Fibroblast of skin of left quadriceps (primary cell): ENCODE data around the gene CCDC159.
"Not testable (repeated sequence)": the region's sequence is repeated elsewhere in the genome, so short reads cannot be mapped to it uniquely, and the experiment has no call there.

Experiments used
- DNase-seq, 2 experiments: peaks; one replicate each; pipeline ENCODE4 v3.0.0-alpha.2; 2013; ENCODE audit warnings: low read depth in 2 of 2

The CCDC159 gene

GRCh38 chr19:11365557-11366117 lies 19.3 kb downstream of the CCDC159 start:
- DNase-seq: no peak

GRCh38 chr19:11367528-11367927 lies 21.2 kb downstream of the CCDC159 start:
- no peak for DNase-seq

- no peak for DNase-seq
Measured at GRCh38 chr19:11370744-11371143, 24.4 kb downstream of the CCDC159 start.

GRCh38 chr19:11373166-11373884 lies 27.0 kb downstream of the CCDC159 start:
- no peak for DNase-seq

- DNase-seq: no peak
Measured at GRCh38 chr19:11373885-11374432, 27.6 kb downstream of the CCDC159 start.

- peak; percentile 99 for DNase-seq
Measured at GRCh38 chr19:11374433-11375142, 28.3 kb downstream of the CCDC159 start, which contains the start of gene SWSAP1. TSS of gene SWSAP1 (plus strand) at chr19:11374666. CDS start at chr19:11374681, 15 bp downstream.

GRCh38 chr19:11375143-11375948 lies 29.0 kb downstream of the CCDC159 start:
- DNase-seq: no peak

- DNase-seq: peak; percentile 87 to 90
Measured at GRCh38 chr19:11377237-11377636, 30.9 kb downstream of the CCDC159 start.

GRCh38 chr19:11377756-11378155 lies 31.4 kb downstream of the CCDC159 start:
- DNase-seq: no peak

- no peak for DNase-seq
Measured at GRCh38 chr19:11378319-11379189, 32.2 kb downstream of the CCDC159 start.

- DNase-seq: not testable (repeated sequence)
Measured at GRCh38 chr19:11379269-11379845, 33.0 kb downstream of the CCDC159 start.

GRCh38 chr19:11379857-11380350 lies 33.6 kb downstream of the CCDC159 start:
- no peak for DNase-seq

- peak; percentile 89 to 90 for DNase-seq
Measured at GRCh38 chr19:11380653-11381537, 34.6 kb downstream of the CCDC159 start.

- DNase-seq: no peak
Measured at GRCh38 chr19:11382898-11383705, 36.8 kb downstream of the CCDC159 start.

- no peak for DNase-seq
Measured at GRCh38 chr19:11383706-11384048, 37.4 kb downstream of the CCDC159 start.

- DNase-seq: no peak
Measured at GRCh38 chr19:11384778-11385129, 38.4 kb downstream of the CCDC159 start.

- DNase-seq: no peak
Measured at GRCh38 chr19:11387162-11388034, 41.1 kb downstream of the CCDC159 start.
